NCI-H226 (cell line): Measurements from ENCODE around the gene THSD7A.
"Not testable (repeated sequence)": the region's sequence is repeated elsewhere in the genome, so short reads cannot be mapped to it uniquely, and the experiment has no call there.

Source experiments
- DNase-seq: peaks from one replicate; pipeline ENCODE4 v3.0.0-alpha.2; 2015

The THSD7A gene

DNA sequence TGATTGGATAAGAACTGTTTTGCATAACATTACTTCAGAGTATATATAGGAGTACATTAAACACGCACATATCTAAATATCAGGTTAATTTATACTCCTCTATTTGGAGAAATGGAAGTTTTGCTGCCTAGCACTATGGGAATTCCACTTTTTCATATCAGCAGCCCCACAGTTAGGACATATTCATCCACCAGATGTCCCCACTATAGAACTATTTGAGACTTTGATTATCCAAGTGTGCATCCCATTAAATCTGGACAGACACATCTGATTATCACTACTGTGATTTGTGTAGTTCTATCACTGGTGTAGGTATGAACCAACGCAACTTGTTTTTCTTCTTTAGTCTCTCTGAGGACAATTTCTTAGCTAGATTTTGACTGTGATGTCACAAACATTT is 345.7 kb downstream of the THSD7A start:
- DNase-seq, result no peak

- DNase-seq, result no peak
These were observed 346.4 kb downstream of the THSD7A start for GRCh38 chr7:11485636-11486035.

DNA sequence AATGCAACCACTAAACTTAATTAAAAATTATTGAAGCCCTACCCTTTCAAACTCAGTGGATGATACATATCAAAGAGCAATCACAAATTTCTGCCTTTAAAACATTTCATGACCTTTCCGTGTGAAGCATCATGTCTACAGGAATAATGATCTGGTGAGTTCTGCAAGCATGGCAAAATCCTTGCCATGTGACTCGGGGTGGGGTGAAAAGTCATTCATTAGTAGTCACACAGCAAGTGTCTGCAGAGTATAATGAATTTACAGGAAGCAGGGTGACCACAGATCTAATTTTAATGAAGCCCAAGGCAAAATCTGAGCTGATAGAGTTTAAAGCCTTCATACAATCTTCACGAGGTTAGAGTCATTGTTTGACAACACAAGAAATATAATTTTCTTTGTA is 351.9 kb downstream of the THSD7A start:
- DNase-seq, result no peak

- no peak for DNase-seq
These were observed 353.1 kb downstream of the THSD7A start for GRCh38 chr7:11478882-11479281.

DNA sequence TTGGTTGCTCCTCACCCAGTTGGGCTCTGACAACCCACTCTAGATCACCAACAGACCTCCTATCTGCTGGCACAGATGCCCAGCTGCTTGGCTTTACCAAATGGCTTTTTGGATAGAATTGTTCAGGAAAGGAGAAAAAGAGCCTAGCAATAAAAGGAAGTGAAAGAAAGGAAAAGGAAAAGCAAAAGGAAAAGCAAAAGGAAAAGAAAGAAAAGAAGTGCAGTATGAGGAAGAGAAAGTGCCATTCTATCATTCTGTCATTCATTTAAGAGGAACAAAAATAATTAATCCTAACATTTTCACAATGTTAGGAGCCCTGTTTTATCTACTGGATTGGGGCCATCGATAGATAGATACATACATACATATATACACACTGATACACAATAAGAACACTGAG is 353.6 kb downstream of the THSD7A start:
- no peak for DNase-seq

DNA sequence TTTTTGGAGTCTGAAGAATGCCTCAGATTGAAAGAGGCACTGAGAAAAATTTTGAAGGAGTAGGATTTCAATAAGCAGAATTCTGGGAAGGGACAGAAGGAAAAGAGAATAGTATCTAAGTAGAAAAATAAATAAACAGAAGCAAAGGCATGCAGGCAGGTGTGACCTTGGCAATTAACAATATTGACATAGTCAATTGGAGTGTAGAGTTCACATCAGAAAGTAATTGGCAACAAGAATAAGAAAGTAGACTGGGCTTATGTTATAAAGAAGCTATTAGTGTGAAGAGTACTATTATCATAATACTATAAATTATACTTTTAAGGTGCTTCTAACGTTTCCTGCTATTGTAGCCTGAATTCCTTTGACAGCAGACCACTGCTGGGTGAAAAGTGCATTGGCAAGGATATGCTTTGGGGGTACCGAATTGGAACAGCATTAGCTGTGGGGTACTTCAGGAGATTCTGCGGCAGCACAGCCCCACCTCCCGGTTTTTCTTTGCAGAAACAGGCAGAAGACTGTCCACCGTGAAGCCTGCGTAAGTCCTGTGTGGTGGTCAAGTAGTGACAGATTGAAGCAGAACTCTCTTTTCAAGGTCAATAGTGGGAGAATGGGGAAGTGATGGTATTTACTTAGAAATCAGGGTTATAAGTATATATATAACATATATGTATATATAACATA is 357.0 kb downstream of the THSD7A start:
- DNase-seq, result no peak

DNA sequence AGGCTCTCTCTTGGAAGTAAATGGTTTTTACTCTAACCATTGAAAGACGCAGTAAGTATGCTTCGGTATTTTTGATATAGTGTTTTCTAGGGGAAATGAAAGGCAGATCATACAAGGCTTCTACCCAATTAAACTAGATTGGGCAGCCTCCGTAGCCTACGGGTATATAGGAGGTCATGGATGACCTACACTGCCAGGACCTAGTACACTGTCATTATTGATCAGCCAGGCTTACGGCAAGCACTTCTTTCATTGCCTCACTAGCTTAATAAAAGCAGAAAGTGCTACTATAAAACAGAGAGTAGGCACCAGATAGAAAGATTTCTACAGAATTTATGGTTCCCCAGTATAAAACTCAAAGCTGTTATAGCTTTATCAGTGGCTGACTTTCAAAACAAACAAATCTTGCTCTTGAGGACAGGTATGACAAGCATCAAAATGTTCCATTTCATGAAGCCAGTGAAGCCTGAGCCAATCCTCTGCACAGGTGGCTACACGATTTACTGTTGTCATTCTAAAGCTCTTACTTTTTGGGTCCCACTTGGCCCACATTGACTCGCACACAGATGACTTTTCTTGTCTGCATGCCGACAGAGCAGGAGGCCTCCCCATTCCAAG is 358.1 kb downstream of the THSD7A start:
- no peak for DNase-seq

GRCh38 chr7:11473220-11473619 is 358.8 kb downstream of the THSD7A start:
- DNase-seq, result no peak

DNA sequence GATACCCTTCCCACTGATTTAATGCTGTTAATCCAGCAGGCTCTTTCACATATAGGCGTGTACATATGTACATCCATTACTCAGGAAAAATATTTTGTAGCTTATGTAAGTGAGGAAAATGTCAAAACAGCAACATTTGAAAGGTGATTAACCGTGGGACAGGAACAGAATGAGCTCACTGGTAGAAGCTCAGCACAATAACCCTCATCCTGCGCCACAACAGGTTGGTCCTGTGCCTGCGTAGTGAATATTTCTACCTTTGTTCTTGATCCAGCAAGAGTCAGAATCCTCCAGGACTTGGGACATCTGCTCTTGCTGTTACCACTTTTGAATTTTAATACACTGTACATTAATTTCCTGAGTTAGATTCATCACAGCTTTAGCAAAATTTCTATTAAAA is 359.4 kb downstream of the THSD7A start:
- no peak for DNase-seq

DNA sequence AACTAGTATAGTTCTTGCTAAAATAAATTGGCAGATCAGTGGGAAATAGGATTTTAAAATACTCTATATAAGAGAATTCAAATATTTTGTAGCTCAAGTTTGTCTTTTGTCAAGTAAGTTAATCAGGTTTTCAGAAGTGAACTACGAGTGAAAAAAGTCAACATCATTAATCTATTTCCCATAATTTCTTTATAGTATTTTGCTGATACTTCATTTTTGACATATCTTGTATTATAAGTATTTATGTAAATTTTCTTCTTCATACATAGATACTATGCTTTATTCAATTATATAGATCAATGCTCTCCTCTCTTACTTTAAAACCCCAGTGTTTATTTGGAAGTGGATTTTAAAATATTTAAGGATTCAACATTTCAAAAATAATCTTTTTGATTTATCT is 360.7 kb downstream of the THSD7A start:
- DNase-seq, result no peak

GRCh38 chr7:11469028-11469745 is 362.8 kb downstream of the THSD7A start:
- DNase-seq, result no peak

DNA sequence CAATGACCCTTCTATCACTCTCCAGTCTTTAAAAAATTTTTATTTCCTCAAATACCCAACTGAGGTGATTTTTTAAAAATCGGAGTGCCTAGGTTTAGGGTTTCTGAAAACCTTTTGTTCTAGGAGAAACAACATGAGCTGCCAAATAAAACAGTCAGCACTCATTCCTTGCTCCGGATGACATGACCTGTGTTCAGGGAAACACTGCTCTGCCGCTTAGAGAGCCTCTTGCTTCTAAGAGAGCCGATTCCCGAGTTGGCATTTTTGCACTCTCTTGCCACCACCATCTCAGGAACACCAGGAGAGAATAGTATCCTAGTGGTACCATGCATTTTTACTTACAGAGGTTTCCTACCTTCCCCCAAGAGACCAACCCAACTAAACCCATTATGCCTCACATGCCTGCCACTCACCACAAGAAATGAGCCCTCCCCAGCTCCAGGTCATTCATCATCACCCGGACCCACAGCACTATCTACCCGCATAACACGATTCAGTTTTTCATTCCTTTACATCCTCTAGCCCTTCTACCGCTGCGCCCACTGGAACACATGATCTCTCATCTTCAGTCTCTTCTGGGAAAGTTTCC is 365.4 kb downstream of the THSD7A start:
- no peak for DNase-seq

DNA sequence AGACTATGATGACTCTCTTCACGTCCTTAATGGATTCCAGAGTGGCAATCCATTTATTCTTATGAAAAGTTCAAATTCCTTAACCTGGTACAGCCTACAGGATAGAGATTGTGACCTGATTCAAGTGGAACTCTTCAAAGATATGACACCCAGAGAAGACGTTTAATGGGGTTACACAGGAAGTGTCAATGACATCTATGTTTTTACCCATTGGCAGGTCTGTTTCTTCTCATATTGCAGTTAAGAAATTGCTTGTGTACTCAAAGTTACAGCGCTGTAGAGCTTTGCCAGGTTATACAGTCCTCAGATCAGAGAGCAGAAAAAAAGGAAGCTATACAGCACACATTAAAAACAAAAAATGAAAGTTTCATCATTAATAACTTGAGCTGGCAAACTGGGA is 367.4 kb downstream of the THSD7A start:
- DNase-seq, result no peak

DNA sequence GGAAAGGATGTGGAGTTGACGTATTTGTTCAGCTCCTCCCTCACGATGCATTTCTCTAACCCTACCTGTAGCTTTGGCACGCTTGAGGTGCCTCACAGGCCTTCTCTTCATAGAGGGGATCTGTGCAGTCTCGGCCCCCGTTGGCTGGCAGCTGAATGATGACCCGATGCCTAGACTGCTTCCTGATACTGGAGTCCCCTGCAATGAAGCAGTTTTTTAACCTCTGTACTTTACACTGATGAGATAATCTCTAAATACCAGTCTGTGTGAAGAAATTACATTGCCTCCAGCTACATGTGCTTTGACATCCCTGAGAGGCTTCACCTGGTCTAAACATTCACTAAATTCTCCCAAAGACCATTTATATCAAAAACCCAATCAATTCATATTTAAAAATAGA is 370.1 kb downstream of the THSD7A start:
- no peak for DNase-seq

DNA sequence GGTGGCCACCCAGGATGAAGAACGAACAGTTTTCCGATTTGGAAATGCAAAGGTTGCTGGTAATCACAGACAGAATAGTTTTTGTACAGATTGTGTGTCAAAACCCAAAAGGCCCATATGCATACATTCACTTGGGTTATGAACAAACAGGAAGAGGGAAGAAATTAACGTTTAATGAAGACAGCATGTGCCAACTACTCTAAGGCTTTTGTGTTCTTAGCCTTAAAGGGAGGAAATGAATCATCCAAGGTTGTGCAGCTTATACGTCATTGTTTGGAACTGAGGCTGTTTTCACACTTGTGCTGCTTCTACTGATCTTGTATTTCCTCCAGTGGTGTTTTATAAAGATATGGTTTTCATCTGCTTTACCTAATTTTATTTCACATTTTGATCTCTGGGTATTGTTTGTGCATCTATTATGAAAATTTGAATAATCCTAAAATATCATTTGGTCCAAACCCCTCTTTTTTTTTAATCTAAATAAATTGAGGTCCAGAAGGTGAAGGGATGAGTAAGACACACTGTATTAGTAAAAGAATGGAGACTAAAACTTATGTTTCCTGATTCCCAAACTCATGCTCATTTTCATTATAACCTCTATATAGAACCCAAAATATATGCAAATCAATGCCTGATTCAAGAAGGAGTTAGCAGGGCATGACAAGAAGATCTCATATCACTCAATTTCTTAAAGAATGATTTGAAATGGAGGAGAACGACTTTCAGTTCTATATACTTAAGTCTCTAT is 373.1 kb downstream of the THSD7A start:
- no peak for DNase-seq

- DNase-seq, result no peak
These were observed 374.6 kb downstream of the THSD7A start for GRCh38 chr7:11457419-11457818.

- DNase-seq, result no peak
These were observed 375.4 kb downstream of the THSD7A start for GRCh38 chr7:11456574-11456973.

GRCh38 chr7:11452476-11452875 is 379.5 kb downstream of the THSD7A start:
- DNase-seq, result no peak

GRCh38 chr7:11450281-11450680 is 381.7 kb downstream of the THSD7A start:
- no peak for DNase-seq

DNA sequence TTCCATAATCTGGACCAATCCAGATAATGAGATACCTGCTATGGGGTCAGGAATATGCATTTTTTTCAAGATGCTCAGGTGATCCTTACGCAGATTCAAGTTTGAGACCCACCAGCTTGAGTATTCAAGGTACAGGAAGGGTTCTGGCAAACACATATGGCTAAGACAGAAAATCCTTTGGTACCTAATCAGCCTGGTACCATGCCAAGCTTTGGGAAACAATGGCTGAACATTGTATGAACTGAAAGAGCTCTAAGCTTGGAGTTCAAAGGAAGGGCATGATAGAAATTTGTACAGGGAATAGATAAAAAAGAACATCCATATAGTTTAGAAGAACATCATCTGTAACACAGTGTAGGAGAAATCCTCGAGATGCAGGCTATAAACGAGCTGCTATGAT is 382.7 kb downstream of the THSD7A start:
- DNase-seq, result no peak

- no peak for DNase-seq
These were observed 383.7 kb downstream of the THSD7A start for GRCh38 chr7:11448323-11448722.

DNA sequence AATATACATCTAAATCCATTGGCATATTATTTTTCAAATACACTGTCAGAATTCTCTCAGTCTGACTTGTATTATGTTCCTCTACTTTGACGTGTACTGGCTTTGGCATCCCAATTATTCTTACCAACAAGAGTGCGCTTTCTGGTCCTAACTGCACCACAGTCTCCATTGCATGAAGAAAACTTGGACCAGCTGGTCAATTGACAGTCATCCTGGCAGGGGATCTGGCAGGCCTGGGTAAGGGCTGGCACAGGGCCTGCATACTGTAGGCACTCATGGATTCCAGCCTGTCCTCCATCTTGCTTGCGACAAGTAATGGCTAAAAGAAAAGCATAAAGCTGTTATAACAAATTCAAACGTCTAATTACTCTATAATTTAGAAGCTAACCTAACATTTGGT is 384.9 kb downstream of the THSD7A start:
- no peak for DNase-seq

GRCh38 chr7:11443934-11444333 is 388.1 kb downstream of the THSD7A start:
- not testable (repeated sequence) for DNase-seq
